Bronchial epithelial cell (primary cell): ENCODE data around the gene TP53I3. TPM values are rescaled to one million over a fixed set of nuclear protein-coding genes. Genes with fewer than 3 reads are reported as not detected.

Experiments
- DNase-seq: peaks from one replicate; pipeline ENCODE4 v3.0.0-alpha.2; 2010; ENCODE audit warnings: low read depth
- FAIRE-seq: peaks from 2 replicates; lab custom pipeline; 2011; peaks lifted over from hg19 to GRCh38; lab: Jason Lieb, UNC
- H3K27me3 ChIP-seq: 2 replicates; pipeline ENCODE4 v1.5.1; 2011; ENCODE audit warnings: low read length; ENCODE audit not compliant: control insufficient read depth, insufficient read depth
- H3K36me3 ChIP-seq: 2 replicates; pipeline ENCODE4 v1.5.1; 2011; ENCODE audit warnings: low read length; ENCODE audit not compliant: control insufficient read depth, insufficient read depth
- H3K4me3 ChIP-seq: 2 replicates; pipeline ENCODE4 v1.5.1; 2011; ENCODE audit warnings: mild to moderate bottlenecking, low read depth, low read length, control low read depth
- CTCF ChIP-seq: IDR thresholded peaks from 2 replicates; pipeline ENCODE4 v1.5.1; 2011; ENCODE audit warnings: mild to moderate bottlenecking, moderate library complexity, low read length, control low read depth, inconsistent platforms; ENCODE audit not compliant: insufficient read depth, severe bottlenecking
- total RNA-seq: library from RNA; depleted of rRNA; stranded (reverse); fragments of >200 nt; gene quantifications from 2 replicates; pipeline ENCODE4 v1.2.1, GENCODE V29; 2014

TP53I3 gene
- total RNA-seq, 1 donor from 2014 or later: 34.5 TPM

- no peak for TF ChIP-seq CTCF
- no peak overlapping the region for H3K4me3 ChIP-seq
- H3K36me3 ChIP-seq: no peaks in the 10 kb centered on the region
- DNase-seq: no peak
- no peaks in the 10 kb centered on the region for H3K27me3 ChIP-seq
- no peak for FAIRE-seq
These were observed 4.3 kb upstream of the TP53I3 start for GRCh38 chr2:24088821-24089359.

- peaks cover 10% of the 10 kb centered on the region for H3K36me3 ChIP-seq
- H3K27me3 ChIP-seq: no peaks in the 10 kb centered on the region
- no peak overlapping the region for H3K4me3 ChIP-seq
- TF ChIP-seq CTCF: no peak
- no peak for FAIRE-seq
- no peak for DNase-seq
These were observed 2.4 kb upstream of the TP53I3 start for GRCh38 chr2:24087032-24087431.

- no peak for TF ChIP-seq CTCF
- Histone ChIP-seq H3K4me3 (no peak overlapping the region), H3K27me3 (no peaks in the 10 kb centered on the region), H3K36me3 (peaks cover 10% of the 10 kb centered on the region)
- DNase-seq (no peak), FAIRE-seq (no peak)
These were observed 1.6 kb upstream of the TP53I3 start for GRCh38 chr2:24086241-24086640.

GRCh38 chr2:24085200-24085489 lies 511 bp upstream of the TP53I3 start:
- peaks cover 14% of the 10 kb centered on the region for H3K36me3 ChIP-seq
- FAIRE-seq (no peak), DNase-seq (peak; percentile 36)
- H3K4me3 ChIP-seq: peak overlapping the region; percentile 77
- no peak for TF ChIP-seq CTCF
- H3K27me3 ChIP-seq: no peaks in the 10 kb centered on the region

GRCh38 chr2:24083567-24084385 lies 858 bp downstream of the TP53I3 start:
- Histone ChIP-seq H3K36me3 (peaks cover 14% of the 10 kb centered on the region), H3K4me3 (peak overlapping the region; percentile 77), H3K27me3 (no peaks in the 10 kb centered on the region)
- no peak for TF ChIP-seq CTCF
- no peak for FAIRE-seq
- peak; percentile 84 for DNase-seq
